ENCODE data around the gene FAM118B.

Gene FAM118B

DNA sequence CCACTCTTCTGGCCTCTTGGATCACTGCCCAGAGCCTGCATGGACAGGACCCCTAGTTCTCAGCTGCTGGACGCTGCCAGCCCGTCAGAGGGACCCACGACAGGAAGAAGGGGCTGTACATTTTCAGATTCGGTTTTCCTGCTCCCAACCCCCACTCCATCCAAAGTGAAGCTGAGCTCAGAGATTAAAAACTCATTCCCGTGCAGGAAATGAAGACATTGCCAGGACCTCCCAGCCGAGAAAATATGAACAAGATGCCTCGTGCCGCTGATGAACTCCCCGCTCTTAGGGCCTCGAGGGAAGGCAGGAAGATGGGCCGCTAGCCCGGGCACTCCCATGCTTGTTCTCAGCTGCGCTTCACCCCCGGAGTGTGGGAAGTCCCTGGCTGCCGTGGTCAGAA lies 36.2 kb upstream of the FAM118B start:
- TF ChIP-seq, protein P1, sequence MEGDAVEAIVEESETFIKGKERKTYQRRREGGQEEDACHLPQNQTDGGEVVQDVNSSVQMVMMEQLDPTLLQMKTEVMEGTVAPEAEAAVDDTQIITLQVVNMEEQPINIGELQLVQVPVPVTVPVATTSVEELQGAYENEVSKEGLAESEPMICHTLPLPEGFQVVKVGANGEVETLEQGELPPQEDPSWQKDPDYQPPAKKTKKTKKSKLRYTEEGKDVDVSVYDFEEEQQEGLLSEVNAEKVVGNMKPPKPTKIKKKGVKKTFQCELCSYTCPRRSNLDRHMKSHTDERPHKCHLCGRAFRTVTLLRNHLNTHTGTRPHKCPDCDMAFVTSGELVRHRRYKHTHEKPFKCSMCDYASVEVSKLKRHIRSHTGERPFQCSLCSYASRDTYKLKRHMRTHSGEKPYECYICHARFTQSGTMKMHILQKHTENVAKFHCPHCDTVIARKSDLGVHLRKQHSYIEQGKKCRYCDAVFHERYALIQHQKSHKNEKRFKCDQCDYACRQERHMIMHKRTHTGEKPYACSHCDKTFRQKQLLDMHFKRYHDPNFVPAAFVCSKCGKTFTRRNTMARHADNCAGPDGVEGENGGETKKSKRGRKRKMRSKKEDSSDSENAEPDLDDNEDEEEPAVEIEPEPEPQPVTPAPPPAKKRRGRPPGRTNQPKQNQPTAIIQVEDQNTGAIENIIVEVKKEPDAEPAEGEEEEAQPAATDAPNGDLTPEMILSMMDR (IDR thresholded peaks at IDR 0.05; ENCODE audit: low read depth, low read length, missing control alignments) = no peak
- DNase-seq (ENCODE audit: extremely low read depth, low read depth) = no peak
- H3K4me3 ChIP-seq (replicated peaks; ENCODE audit: low read depth, low read length) = no peak overlapping the region

DNA sequence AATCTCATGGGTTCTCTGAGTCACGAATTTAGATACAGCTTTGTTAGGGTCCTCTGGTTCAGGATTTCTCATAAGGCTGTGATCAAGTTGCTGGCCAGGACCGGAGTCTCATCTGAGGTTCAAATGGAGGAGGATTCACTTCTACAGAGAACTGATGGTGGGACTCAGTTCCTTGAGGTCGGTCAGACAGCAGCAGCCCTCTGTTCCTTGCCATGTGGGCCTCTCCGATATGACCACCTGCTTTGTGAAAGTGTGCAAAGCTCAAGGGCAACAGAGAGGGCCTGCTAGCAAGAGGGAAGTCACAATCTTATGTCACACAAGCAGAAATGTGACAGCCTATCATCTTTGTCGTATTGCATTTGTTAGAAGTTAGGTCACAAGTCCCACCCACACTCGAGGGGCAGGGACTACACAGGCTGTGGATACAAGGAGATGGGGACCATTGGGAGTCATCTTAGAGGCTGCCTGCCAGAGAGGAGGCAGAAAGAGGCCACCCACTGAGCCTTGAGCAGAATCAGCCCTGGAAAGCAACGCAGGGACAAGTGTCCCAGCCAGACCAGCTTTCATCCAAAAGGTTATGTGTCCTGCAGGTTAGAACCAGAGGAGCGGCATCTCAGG lies 34.6 kb upstream of the FAM118B start:
- no peak for DNase-seq (ENCODE audit: extremely low read depth, low read depth)

DNA sequence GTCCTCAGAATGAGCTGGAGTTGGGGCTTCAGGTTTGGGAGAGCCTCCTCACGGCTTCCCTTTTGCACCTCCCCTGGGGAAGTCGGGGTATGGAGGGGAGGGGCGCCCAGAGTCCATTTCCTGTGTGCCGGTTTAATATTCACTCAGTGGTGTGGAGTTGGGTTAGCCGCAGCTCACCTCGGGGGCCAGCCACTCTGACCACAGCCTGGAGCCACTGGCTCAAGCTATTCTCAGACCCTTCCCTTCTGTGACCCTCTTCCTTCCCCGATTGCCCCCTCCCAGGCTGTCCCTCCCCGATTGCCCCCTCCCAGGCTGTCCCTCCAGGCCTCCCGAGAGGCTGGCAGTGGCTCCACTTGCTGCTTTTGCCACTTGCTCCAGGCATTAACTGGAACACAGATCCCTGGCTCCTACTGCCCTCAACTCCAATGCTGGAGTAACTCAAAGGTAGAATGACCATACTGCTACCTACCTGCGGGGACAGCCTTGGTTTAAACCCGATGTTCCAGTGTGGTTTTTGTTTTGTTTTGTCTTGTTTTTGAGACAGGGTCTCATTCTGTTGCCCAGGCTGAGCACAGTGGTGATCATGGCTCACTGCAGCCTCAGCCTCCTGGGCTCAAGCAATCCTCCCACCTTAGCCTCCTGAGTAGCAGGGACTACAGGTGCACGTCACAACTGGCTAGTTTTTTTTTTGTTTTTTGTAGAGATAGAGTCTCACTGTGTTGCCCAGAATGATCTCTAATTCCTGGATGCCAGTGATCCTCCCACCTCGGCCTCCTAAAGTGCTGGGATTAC lies 29.4 kb upstream of the FAM118B start:
- H3K4me3 ChIP-seq (replicated peaks; ENCODE audit: low read depth, low read length) = no peak overlapping the region
- TF ChIP-seq, protein P1 (IDR thresholded peaks at IDR 0.05; ENCODE audit: low read depth, low read length, missing control alignments) = no peak
- no peak for DNase-seq (ENCODE audit: extremely low read depth, low read depth)

More for the DNA sequence above, 34.6 kb upstream of the FAM118B start:
- TF ChIP-seq, protein P1 (IDR thresholded peaks at IDR 0.05; ENCODE audit: low read depth, low read length, missing control alignments) = no peak
- no peak overlapping the region for H3K4me3 ChIP-seq (replicated peaks; ENCODE audit: low read depth, low read length)

DNA sequence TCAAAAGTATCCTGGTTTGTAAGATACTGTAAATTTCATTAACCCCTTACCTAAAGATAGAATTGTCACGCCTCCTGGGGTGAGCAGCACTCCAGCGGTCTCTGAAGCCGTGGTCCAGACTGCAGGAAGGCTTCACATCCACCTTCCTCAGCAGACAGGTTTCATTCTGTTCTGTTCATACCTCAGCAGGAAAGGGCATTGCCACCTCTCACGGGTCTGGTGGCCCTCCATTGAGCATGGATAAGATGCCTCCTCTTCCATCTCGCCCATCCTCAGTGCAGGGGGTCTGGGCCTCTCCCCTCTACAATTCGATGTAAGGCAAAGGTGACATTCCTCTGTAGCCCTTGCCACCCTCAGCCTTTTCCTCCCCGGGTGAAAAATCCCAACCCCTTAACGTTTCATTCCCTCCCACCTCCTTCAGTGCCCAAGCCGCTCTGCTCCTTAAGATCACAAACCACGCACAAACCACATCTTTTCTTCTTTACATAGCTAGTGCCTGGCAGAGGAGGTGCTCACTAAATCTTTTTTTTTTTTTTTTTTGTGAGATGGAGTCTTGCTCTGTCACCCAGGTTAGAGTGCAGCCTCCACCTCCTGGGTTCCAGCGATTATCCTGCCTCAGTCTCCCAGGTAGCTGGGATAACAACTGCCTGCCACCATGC lies 28.7 kb upstream of the FAM118B start:
- TF ChIP-seq, protein P1 (IDR thresholded peaks at IDR 0.05; ENCODE audit: low read depth, low read length, missing control alignments) = no peak
- DNase-seq (ENCODE audit: extremely low read depth, low read depth) = no peak
- H3K4me3 ChIP-seq (replicated peaks; ENCODE audit: low read depth, low read length) = no peak overlapping the region

DNA sequence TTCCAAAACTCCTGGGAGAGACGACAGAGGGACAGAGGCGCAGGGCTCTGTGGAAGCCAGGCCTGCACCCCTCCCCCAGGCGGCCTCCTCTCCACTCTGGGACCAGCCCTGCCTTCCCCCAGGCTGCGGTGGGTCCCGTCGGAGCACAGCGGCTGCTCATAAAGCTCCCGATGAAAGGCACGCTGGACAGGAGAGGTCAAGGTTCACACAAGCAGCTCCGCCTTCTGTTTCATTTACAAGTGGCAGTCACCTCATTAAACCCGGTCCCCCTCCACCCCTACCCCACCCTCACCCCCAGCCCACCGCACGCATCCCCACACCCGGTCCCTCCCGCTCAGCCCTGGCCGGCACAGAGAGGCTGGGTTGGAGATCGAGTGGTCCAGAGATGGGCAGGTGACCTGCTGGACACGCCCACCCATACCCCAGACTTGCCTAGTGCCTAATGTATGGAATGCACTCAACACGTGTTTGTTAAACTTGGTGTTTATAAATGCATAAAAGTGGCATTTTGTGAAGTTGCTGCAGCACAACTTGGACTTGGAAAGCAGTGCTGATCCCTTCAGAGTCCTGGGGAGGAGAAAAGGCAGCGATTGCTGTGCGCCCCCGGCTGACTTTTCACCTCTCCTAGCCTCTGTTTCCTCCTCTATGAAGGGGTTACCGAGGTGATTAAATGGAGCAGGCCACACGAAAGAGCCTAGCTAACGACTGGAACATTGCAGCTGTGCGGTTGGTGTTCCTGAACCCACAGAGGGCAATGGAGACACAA lies 26.1 kb upstream of the FAM118B start:
- TF ChIP-seq, protein P1 (IDR thresholded peaks at IDR 0.05; ENCODE audit: low read depth, low read length, missing control alignments) = no peak
- DNase-seq (ENCODE audit: extremely low read depth, low read depth) = no peak

DNA sequence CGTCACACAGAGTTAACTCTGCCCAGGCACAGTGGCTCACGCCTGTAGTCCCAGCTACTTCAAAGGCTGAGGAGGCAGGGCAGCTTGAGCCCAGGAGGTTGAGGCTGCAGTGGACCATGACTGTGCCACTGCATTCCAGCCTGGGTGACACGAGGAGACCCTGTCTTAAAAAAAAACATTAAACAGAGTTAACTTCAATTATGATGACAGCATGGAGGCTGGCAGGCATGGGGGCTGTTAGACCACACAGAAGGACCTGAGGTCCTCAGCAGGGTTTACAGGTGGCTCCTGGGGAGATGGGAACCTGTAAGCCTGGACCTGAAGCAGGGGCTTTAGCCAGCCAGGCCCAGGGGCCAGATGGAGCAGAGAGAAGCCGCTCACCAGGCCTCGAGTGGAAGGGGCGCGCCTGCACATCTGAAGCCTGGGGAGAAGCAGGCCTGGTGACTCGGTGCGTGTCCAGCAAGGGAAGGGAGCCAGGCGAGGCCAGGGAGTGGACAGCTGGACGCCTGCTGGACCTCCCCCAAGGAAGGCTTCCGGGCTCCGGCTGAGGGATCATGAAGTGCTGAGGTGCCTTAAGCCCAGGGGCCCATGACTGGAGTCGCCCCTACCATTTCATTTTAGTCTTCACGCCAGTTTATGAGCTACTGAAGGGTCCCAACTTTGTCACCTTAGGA lies 25.4 kb upstream of the FAM118B start:
- DNase-seq (ENCODE audit: extremely low read depth, low read depth) = no peak
- TF ChIP-seq, protein P1 (IDR thresholded peaks at IDR 0.05; ENCODE audit: low read depth, low read length, missing control alignments) = no peak
- H3K4me3 ChIP-seq (replicated peaks; ENCODE audit: low read depth, low read length) = no peak overlapping the region

More for the DNA sequence above, 26.1 kb upstream of the FAM118B start:
- H3K4me3 ChIP-seq (replicated peaks; ENCODE audit: low read depth, low read length) = no peak overlapping the region
